ENCODE data around the gene NXT2. TPM values are rescaled to one million over a fixed set of nuclear protein-coding genes. Genes with fewer than 3 reads are reported as not detected.

Gene NXT2
- polyA plus RNA-seq, 1 experiment: 3.5 TPM

DNA sequence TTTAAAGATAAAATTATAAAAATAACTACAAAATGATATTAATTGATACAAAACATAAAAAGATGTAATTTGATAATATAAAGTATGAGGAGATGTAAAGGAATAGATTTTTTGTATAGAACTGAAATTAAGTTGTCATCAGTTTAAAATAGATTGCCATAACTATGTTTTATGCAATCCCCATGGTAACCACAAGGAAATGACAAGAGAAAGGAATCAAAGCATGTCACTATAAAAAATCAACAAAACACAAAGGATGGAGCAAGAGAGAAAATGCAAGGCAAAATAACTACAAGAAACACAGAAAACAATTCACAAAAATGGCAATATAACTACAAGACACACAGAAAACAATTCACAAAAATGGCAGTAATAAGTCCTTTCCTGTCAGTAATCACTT lies 27.7 kb upstream of the NXT2 start:
- H3K36me3 ChIP-seq (ENCODE audit: control insufficient read depth, insufficient read depth, low read length): no peaks in the 10 kb centered on the region
- ChIA-PET POLR2A (no interaction called here), CTCF (no interaction called here)
- H3K4me3 ChIP-seq (ENCODE audit: low read depth, low read length): no peak overlapping the region
- no peaks in the 10 kb centered on the region for H3K27me3 ChIP-seq (ENCODE audit: control insufficient read depth, insufficient read depth, low read length)
- DNase-seq (ENCODE audit: low read depth): no peak
- TF ChIP-seq, protein P1, sequence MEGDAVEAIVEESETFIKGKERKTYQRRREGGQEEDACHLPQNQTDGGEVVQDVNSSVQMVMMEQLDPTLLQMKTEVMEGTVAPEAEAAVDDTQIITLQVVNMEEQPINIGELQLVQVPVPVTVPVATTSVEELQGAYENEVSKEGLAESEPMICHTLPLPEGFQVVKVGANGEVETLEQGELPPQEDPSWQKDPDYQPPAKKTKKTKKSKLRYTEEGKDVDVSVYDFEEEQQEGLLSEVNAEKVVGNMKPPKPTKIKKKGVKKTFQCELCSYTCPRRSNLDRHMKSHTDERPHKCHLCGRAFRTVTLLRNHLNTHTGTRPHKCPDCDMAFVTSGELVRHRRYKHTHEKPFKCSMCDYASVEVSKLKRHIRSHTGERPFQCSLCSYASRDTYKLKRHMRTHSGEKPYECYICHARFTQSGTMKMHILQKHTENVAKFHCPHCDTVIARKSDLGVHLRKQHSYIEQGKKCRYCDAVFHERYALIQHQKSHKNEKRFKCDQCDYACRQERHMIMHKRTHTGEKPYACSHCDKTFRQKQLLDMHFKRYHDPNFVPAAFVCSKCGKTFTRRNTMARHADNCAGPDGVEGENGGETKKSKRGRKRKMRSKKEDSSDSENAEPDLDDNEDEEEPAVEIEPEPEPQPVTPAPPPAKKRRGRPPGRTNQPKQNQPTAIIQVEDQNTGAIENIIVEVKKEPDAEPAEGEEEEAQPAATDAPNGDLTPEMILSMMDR (IDR thresholded peaks at IDR 0.05; ENCODE audit: insufficient read depth, low read depth, low read length): no peak

DNA sequence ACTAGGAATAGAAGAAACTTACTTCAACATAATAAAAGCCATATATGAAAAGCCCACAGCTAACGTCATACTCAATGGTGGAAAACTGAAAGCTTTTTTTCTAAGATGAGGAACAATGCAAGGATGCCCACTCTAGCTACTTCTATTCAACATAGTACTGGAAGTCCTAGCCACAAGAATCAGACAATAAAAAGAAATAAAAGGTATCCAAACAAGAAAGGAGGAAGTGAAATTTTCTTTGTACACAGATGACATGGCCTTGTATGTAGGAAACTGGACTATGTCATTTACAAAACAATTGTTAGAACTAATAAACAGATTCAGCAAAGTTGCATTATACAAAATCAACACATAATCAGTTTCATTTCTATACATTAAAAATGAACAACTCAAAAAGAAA lies 25.5 kb upstream of the NXT2 start:
- no peak for DNase-seq (ENCODE audit: low read depth)
- Histone ChIP-seq H3K27me3 (ENCODE audit: control insufficient read depth, insufficient read depth, low read length) (no peaks in the 10 kb centered on the region), H3K4me3 (ENCODE audit: low read depth, low read length) (no peak overlapping the region), H3K36me3 (ENCODE audit: control insufficient read depth, insufficient read depth, low read length) (no peaks in the 10 kb centered on the region)
- CTCF ChIA-PET: no interaction called here
- TF ChIP-seq, protein P1 (IDR thresholded peaks at IDR 0.05; ENCODE audit: insufficient read depth, low read depth, low read length): no peak
- POLR2A ChIA-PET: no interaction called here

- no peak for DNase-seq (ENCODE audit: low read depth)
- TF ChIP-seq, protein P1 (IDR thresholded peaks at IDR 0.05; ENCODE audit: insufficient read depth, low read depth, low read length): no peak
- Histone ChIP-seq H3K4me3 (ENCODE audit: low read depth, low read length) (no peak overlapping the region), H3K36me3 (ENCODE audit: control insufficient read depth, insufficient read depth, low read length) (no peaks in the 10 kb centered on the region), H3K27me3 (ENCODE audit: control insufficient read depth, insufficient read depth, low read length) (no peaks in the 10 kb centered on the region)
- ChIA-PET POLR2A (no interaction called here), CTCF (no interaction called here)
Observed at GRCh38 chrX:109519001-109519400, 17.6 kb upstream of the NXT2 start.

DNA sequence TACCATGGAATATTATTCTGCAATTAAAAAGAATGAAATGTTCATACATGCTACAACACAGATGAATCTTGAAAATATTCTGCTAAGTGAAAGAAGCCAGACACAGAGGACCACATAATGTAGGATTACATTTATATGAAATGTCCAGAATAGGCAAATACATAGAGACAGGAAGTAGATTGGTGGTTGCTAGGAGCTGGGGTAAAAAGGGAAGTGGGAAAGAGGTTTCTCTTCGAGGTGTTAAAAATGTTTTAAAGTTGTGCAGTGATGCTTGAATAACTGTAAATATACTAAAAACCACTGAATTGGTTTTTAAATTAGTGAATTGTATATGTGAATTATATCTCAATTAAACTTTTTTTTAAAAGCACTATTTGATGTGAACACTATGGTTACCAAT lies 3.6 kb upstream of the NXT2 start:
- Histone ChIP-seq H3K36me3 (ENCODE audit: control insufficient read depth, insufficient read depth, low read length) (no peaks in the 10 kb centered on the region), H3K27me3 (ENCODE audit: control insufficient read depth, insufficient read depth, low read length) (no peaks in the 10 kb centered on the region), H3K4me3 (ENCODE audit: low read depth, low read length) (no peak overlapping the region)
- CTCF ChIA-PET: no interaction called here
- POLR2A ChIA-PET: no interaction called here
- TF ChIP-seq, protein P1 (IDR thresholded peaks at IDR 0.05; ENCODE audit: insufficient read depth, low read depth, low read length): no peak
- DNase-seq (ENCODE audit: low read depth): no peak

DNA sequence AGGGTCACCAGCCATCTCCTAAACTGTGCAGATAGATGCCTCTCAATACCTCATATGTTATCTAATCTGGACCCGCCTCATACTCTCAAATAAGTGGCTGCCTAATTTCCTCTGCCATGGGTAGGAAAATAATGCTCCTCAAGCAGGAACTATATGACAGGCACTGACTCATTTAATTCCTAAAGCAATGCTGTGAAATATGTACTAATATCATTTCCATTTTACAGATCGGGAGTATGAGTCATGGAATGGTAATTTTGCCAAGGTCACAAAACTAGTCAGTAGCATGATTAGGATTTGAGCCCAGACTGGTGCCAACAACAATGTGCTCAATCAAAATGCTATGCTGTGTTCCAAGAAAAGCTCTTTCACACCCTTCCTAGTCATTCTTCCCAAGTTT lies 3.0 kb upstream of the NXT2 start:
- TF ChIP-seq, protein P1 (IDR thresholded peaks at IDR 0.05; ENCODE audit: insufficient read depth, low read depth, low read length): no peak
- Histone ChIP-seq H3K4me3 (ENCODE audit: low read depth, low read length) (no peak overlapping the region), H3K27me3 (ENCODE audit: control insufficient read depth, insufficient read depth, low read length) (no peaks in the 10 kb centered on the region), H3K36me3 (ENCODE audit: control insufficient read depth, insufficient read depth, low read length) (no peaks in the 10 kb centered on the region)
- POLR2A ChIA-PET: no interaction called here
- CTCF ChIA-PET: no interaction called here
- no peak for DNase-seq (ENCODE audit: low read depth)

All from BJ (cell line).